Measurements from ENCODE around the gene NR5A1. TPM values are rescaled to one million over a fixed set of nuclear protein-coding genes. Genes with fewer than 3 reads are reported as not detected.

NR5A1 gene
- polyA plus RNA-seq, 2 donors, result 0.02 TPM; not detected in 1

- Histone ChIP-seq H3K4me3 (ENCODE audit: low read depth in 1 of 2, low read length in 2 of 2) (no peak overlapping the region), H3K27me3 (ENCODE audit: control insufficient read depth in 1 of 2, insufficient read depth in 2 of 2, low read length in 2 of 2) (peaks cover 0 to 23% of the 10 kb centered on the region in 2 donors), H3K9me3 (ENCODE audit: control insufficient read depth in 2 of 2, insufficient read depth in 1 of 2, low read depth in 1 of 2, low read length in 1 of 2) (peaks cover 0 to 4% of the 10 kb centered on the region in 2 donors), H3K4me1 (ENCODE audit: control insufficient read depth in 2 of 2, insufficient read depth in 2 of 2, low read length in 1 of 2) (peaks cover 12% of the 10 kb centered on the region in 2 donors), H3K36me3 (ENCODE audit: control insufficient read depth in 2 of 2, insufficient read depth in 2 of 2, low read length in 1 of 2) (no peaks in the 10 kb centered on the region), H3K27ac (ENCODE audit: low read depth in 2 of 2, low read length in 1 of 2) (no peak overlapping the region)
- 89 to 91% methylated on average over 11 of the region's 11 CpGs for WGBS, 2 donors
These were observed 753 bp upstream of the NR5A1 start for GRCh38 chr9:124507880-124508423.

DNA sequence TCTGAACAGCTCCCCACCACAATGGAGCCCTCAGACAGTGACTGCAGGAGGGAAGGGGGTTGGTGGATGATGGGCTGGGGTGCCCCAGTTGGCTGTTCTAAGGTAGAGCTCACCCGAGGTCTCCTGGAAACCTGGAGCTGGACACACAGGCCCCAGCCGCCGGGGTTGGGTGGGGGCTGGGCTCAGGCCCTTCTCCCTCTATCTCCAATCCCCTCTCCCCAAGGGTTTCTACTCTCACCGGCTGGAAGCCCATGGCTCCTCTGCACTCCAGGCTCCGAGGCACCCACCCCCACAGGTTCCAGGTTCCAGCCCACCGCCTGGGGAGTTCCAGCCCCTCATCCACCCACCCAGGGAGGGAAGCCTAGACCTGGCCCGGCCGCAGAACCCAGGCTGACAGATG, 766 bp downstream of the NR5A1 start:
- H3K36me3 ChIP-seq (ENCODE audit: control insufficient read depth in 2 of 2, insufficient read depth in 2 of 2, low read length in 1 of 2), result no peaks in the 10 kb centered on the region
- H3K4me1 ChIP-seq (ENCODE audit: control insufficient read depth in 2 of 2, insufficient read depth in 2 of 2, low read length in 1 of 2), result peaks cover 9 to 12% of the 10 kb centered on the region in 2 donors
- 90% methylated on average over 6 to 8 of the region's 8 CpGs for WGBS, 2 donors
- no peak overlapping the region for H3K27ac ChIP-seq (ENCODE audit: low read depth in 2 of 2, low read length in 1 of 2)
- H3K4me3 ChIP-seq (ENCODE audit: low read depth in 1 of 2, low read length in 2 of 2), result no peak overlapping the region
- peaks cover 0 to 26% of the 10 kb centered on the region in 2 donors for H3K27me3 ChIP-seq (ENCODE audit: control insufficient read depth in 1 of 2, insufficient read depth in 2 of 2, low read length in 2 of 2)
- peaks cover 0 to 5% of the 10 kb centered on the region in 2 donors for H3K9me3 ChIP-seq (ENCODE audit: control insufficient read depth in 2 of 2, insufficient read depth in 1 of 2, low read depth in 1 of 2, low read length in 1 of 2)

GRCh38 chr9:124505901-124506346, 1.3 kb downstream of the NR5A1 start:
- Histone ChIP-seq H3K4me3 (ENCODE audit: low read depth in 1 of 2, low read length in 2 of 2) (no peak overlapping the region), H3K4me1 (ENCODE audit: control insufficient read depth in 2 of 2, insufficient read depth in 2 of 2, low read length in 1 of 2) (peaks cover 9 to 12% of the 10 kb centered on the region in 2 donors), H3K9me3 (ENCODE audit: control insufficient read depth in 2 of 2, insufficient read depth in 1 of 2, low read depth in 1 of 2, low read length in 1 of 2) (peaks cover 0 to 5% of the 10 kb centered on the region in 2 donors), H3K36me3 (ENCODE audit: control insufficient read depth in 2 of 2, insufficient read depth in 2 of 2, low read length in 1 of 2) (no peaks in the 10 kb centered on the region), H3K27ac (ENCODE audit: low read depth in 2 of 2, low read length in 1 of 2) (no peak overlapping the region), H3K27me3 (ENCODE audit: control insufficient read depth in 1 of 2, insufficient read depth in 2 of 2, low read length in 2 of 2) (peaks cover 0 to 26% of the 10 kb centered on the region in 2 donors)
- 63 to 79% methylated on average over 19 of the region's 19 CpGs for WGBS, 2 donors

GRCh38 chr9:124505006-124505900, 1.9 kb downstream of the NR5A1 start:
- no peak overlapping the region for H3K27ac ChIP-seq (ENCODE audit: low read depth in 2 of 2, low read length in 1 of 2)
- no peaks in the 10 kb centered on the region for H3K36me3 ChIP-seq (ENCODE audit: control insufficient read depth in 2 of 2, insufficient read depth in 2 of 2, low read length in 1 of 2)
- 27 to 33% methylated on average over 57 to 69 of the region's 69 CpGs for whole genome bisulfite sequencing, 2 donors
- peaks cover 0 to 26% of the 10 kb centered on the region in 2 donors for H3K27me3 ChIP-seq (ENCODE audit: control insufficient read depth in 1 of 2, insufficient read depth in 2 of 2, low read length in 2 of 2)
- H3K9me3 ChIP-seq (ENCODE audit: control insufficient read depth in 2 of 2, insufficient read depth in 1 of 2, low read depth in 1 of 2, low read length in 1 of 2), result peaks cover 0 to 5% of the 10 kb centered on the region in 2 donors
- peak overlapping the region in 1 of 2 donors; percentile 38 for H3K4me3 ChIP-seq (ENCODE audit: low read depth in 1 of 2, low read length in 2 of 2)
- H3K4me1 ChIP-seq (ENCODE audit: control insufficient read depth in 2 of 2, insufficient read depth in 2 of 2, low read length in 1 of 2), result peaks cover 9 to 12% of the 10 kb centered on the region in 2 donors

GRCh38 chr9:124504530-124505005, 2.6 kb downstream of the NR5A1 start:
- Histone ChIP-seq H3K9me3 (ENCODE audit: control insufficient read depth in 2 of 2, insufficient read depth in 1 of 2, low read depth in 1 of 2, low read length in 1 of 2) (peaks cover 0 to 5% of the 10 kb centered on the region in 2 donors), H3K27ac (ENCODE audit: low read depth in 2 of 2, low read length in 1 of 2) (no peak overlapping the region), H3K4me1 (ENCODE audit: control insufficient read depth in 2 of 2, insufficient read depth in 2 of 2, low read length in 1 of 2) (peaks cover 9 to 12% of the 10 kb centered on the region in 2 donors), H3K27me3 (ENCODE audit: control insufficient read depth in 1 of 2, insufficient read depth in 2 of 2, low read length in 2 of 2) (peaks cover 0 to 26% of the 10 kb centered on the region in 2 donors), H3K4me3 (ENCODE audit: low read depth in 1 of 2, low read length in 2 of 2) (peak overlapping the region; percentile 14 to 38), H3K36me3 (ENCODE audit: control insufficient read depth in 2 of 2, insufficient read depth in 2 of 2, low read length in 1 of 2) (no peaks in the 10 kb centered on the region)
- 1 to 2% methylated on average over 49 to 81 of the region's 81 CpGs for WGBS, 2 donors

DNA sequence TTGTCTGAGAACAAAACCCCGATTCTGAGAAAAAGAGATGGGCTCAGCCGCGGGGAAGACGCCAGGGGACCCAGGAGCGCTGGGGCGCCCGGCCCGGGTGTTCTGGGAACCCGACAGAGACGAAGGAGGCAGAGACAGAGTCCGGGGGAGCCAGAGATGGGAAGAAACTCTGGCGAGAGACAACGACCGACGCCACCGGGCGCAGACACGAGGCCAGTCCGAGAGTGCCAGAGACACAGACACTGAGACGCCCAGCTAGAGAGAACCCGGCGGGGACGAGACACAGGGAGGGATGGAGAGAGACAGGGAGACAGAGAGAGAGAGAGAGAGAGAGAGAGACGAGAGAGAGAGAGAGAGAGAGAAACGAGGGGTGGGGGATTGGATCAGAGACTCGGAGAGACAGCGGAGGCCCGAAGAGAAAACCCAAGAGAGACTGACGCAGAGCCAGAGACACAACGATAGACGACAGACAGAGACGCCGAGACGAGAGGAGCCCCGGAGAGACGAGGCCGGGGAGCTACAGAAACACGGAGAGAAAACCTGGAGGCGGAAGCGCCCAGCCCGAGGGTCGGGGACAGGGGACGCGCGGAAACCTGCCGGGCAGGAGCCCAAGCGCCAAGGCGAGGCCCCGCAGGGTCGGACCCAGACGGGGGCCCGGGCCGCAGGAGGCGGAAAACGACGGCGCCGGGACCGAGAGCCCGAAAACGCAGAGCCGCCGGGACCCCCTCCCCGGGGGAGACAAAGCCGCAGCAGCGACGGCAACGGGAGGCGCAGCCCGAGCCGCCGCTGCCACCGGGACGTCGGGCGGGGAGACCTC, 3.3 kb downstream of the NR5A1 start:
- no peaks in the 10 kb centered on the region for H3K36me3 ChIP-seq (ENCODE audit: control insufficient read depth in 2 of 2, insufficient read depth in 2 of 2, low read length in 1 of 2)
- 4% methylated on average over 66 to 76 of the region's 76 CpGs for WGBS, 2 donors
- H3K27me3 ChIP-seq (ENCODE audit: control insufficient read depth in 1 of 2, insufficient read depth in 2 of 2, low read length in 2 of 2), result peaks cover 0 to 26% of the 10 kb centered on the region in 2 donors
- H3K4me3 ChIP-seq (ENCODE audit: low read depth in 1 of 2, low read length in 2 of 2), result peak overlapping the region; percentile 14 to 38
- no peak overlapping the region for H3K27ac ChIP-seq (ENCODE audit: low read depth in 2 of 2, low read length in 1 of 2)
- peaks cover 0 to 5% of the 10 kb centered on the region in 2 donors for H3K9me3 ChIP-seq (ENCODE audit: control insufficient read depth in 2 of 2, insufficient read depth in 1 of 2, low read depth in 1 of 2, low read length in 1 of 2)
- H3K4me1 ChIP-seq (ENCODE audit: control insufficient read depth in 2 of 2, insufficient read depth in 2 of 2, low read length in 1 of 2), result peaks cover 9 to 12% of the 10 kb centered on the region in 2 donors

DNA sequence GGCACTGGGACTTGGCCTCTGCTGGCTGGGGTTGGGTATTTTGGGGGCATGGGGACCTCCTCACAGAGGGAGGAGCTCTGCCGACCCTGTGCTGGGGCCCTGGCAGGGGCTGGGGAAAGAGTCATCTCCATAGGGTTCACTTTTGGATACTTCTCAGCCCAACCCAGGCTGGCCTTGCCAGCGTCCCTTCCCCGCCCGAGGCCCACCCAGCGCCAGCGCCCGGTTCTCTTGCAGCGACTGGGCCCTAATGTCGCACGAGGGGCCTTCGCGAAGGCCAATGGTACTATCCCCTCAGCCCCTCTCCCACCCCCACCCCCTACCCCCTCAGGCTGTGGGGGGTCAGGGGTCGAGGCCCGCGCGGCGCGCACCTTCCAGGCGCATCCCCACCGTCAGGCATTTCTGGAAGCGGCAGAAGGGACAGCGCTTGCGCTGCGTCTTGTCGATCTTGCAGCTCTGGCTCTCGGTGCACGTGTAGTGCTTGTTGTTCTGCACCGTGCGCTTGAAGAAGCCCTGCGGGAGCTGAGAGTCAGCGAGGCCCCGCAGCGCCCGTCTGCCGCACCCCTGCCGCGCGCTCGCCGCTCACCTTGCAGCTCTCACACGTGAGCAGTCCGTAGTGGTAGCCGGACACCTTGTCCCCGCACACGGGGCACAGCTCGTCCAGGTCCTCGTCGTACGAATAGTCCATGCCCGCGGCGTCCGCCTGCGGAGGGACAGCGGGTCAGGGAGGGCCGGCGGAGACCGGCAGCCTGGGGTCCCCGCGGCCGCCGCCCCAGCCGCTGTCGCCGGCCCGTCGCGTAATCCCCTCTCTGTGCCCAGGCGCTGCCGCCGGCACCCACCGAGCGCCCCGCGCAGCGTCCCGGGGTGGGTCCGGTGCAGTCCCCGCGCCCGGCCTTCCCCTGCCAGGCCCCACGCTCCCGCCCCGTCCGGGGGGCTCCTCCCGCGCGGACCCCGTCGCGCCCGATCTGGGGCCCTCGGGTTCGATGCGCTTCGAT, 4.2 kb downstream of the NR5A1 start:
- Histone ChIP-seq H3K4me3 (ENCODE audit: low read depth in 1 of 2, low read length in 2 of 2) (peak overlapping the region in 1 of 2 donors; percentile 38), H3K36me3 (ENCODE audit: control insufficient read depth in 2 of 2, insufficient read depth in 2 of 2, low read length in 1 of 2) (no peaks in the 10 kb centered on the region), H3K9me3 (ENCODE audit: control insufficient read depth in 2 of 2, insufficient read depth in 1 of 2, low read depth in 1 of 2, low read length in 1 of 2) (peaks cover 0 to 5% of the 10 kb centered on the region in 2 donors), H3K27ac (ENCODE audit: low read depth in 2 of 2, low read length in 1 of 2) (no peak overlapping the region), H3K4me1 (ENCODE audit: control insufficient read depth in 2 of 2, insufficient read depth in 2 of 2, low read length in 1 of 2) (peaks cover 9 to 12% of the 10 kb centered on the region in 2 donors), H3K27me3 (ENCODE audit: control insufficient read depth in 1 of 2, insufficient read depth in 2 of 2, low read length in 2 of 2) (peaks cover 0 to 26% of the 10 kb centered on the region in 2 donors)
- WGBS, 2 donors, result 15 to 16% methylated on average over 87 to 96 of the region's 96 CpGs

GRCh38 chr9:124501771-124502320, 5.4 kb downstream of the NR5A1 start:
- 62 to 67% methylated on average over 11 of the region's 11 CpGs for WGBS, 2 donors
- H3K27ac ChIP-seq (ENCODE audit: low read depth in 2 of 2, low read length in 1 of 2), result no peak overlapping the region
- no peaks in the 10 kb centered on the region for H3K36me3 ChIP-seq (ENCODE audit: control insufficient read depth in 2 of 2, insufficient read depth in 2 of 2, low read length in 1 of 2)
- H3K4me3 ChIP-seq (ENCODE audit: low read depth in 1 of 2, low read length in 2 of 2), result no peak overlapping the region
- peaks cover 9 to 12% of the 10 kb centered on the region in 2 donors for H3K4me1 ChIP-seq (ENCODE audit: control insufficient read depth in 2 of 2, insufficient read depth in 2 of 2, low read length in 1 of 2)
- H3K27me3 ChIP-seq (ENCODE audit: control insufficient read depth in 1 of 2, insufficient read depth in 2 of 2, low read length in 2 of 2), result peaks cover 0 to 26% of the 10 kb centered on the region in 2 donors
- peaks cover 0 to 5% of the 10 kb centered on the region in 2 donors for H3K9me3 ChIP-seq (ENCODE audit: control insufficient read depth in 2 of 2, insufficient read depth in 1 of 2, low read depth in 1 of 2, low read length in 1 of 2)
